Sciatic nerve (tissue), 2 donors: ENCODE measurements around the gene PCGF1. TPM values are rescaled to one million over a fixed set of nuclear protein-coding genes. Genes with fewer than 3 reads are reported as not detected.

Experiments
- ATAC-seq: fragments of 200-7000 bp; cut with Tn5 transposase; one replicate; pipeline ENCODE4 v1.9.1; 2020; ENCODE audit warnings: mild to moderate bottlenecking, moderate library complexity
- DNase-seq: peaks from one replicate; pipeline ENCODE4 v3.0.0-alpha.2; 2020; ENCODE audit warnings: low spot score
- intact Hi-C: fragments of 100-400 bp; cut with DNase I; formaldehyde crosslinking; loops from one replicate; pipeline ENCODE4 v1.14.2; 2022
- total RNA-seq: library from RNA; stranded (reverse); fragmentation: NEBNext Ultra II Directional; extraction: Animal tissue kit (Norgen Biotek cat#: 25700); gene quantifications from one replicate; pipeline ENCODE4 v1.2.1, GENCODE V29; 2021
- donor health status: DM: no; HTN: no; CAD: no.
- donor health status: DM: no; HTN: no; CAD: no.

Gene PCGF1
- total RNA-seq, 1 donor from 2014 or later = 13.7 TPM

GRCh38 chr2:74540291-74540690, 32.8 kb upstream of the PCGF1 start:
- ATAC-seq (peak; percentile 62), DNase-seq (no peak)
- intact Hi-C loops = no loop called here

- ATAC-seq (no peak), DNase-seq (no peak)
- intact Hi-C loops = no loop called here
Observed at GRCh38 chr2:74538881-74539339, 31.4 kb upstream of the PCGF1 start.

- DNase-seq = no peak
- ATAC-seq = no peak
- intact Hi-C loops = no loop called here
Observed at GRCh38 chr2:74537140-74537539, 29.6 kb upstream of the PCGF1 start.

- DNase-seq = no peak
- intact Hi-C loops = no loop called here
Observed at GRCh38 chr2:74536166-74536950, 28.9 kb upstream of the PCGF1 start.

GRCh38 chr2:74535440-74535965, 28.0 kb upstream of the PCGF1 start:
- ATAC-seq = no peak

More at GRCh38 chr2:74536166-74536950, 28.9 kb upstream of the PCGF1 start:
- ATAC-seq = no peak

GRCh38 chr2:74534411-74534810, 26.9 kb upstream of the PCGF1 start:
- intact Hi-C loops = no loop called here
- DNase-seq (no peak), ATAC-seq (no peak)

More at GRCh38 chr2:74535440-74535965, 28.0 kb upstream of the PCGF1 start:
- no peak for DNase-seq
- intact Hi-C loops = no loop called here

GRCh38 chr2:74533464-74533863, 26.0 kb upstream of the PCGF1 start:
- DNase-seq (no peak), ATAC-seq (no peak)
- intact Hi-C loops = no loop called here

- ATAC-seq (no peak), DNase-seq (no peak)
- intact Hi-C loops = no loop called here
Observed at GRCh38 chr2:74532222-74532621, 24.7 kb upstream of the PCGF1 start.

GRCh38 chr2:74531666-74532065, 24.2 kb upstream of the PCGF1 start:
- intact Hi-C loops = no loop called here

GRCh38 chr2:74530239-74531187, 23.0 kb upstream of the PCGF1 start:
- DNase-seq (peak; percentile 74), ATAC-seq (peak; percentile 11)
- intact Hi-C loops = no loop called here

More at GRCh38 chr2:74531666-74532065, 24.2 kb upstream of the PCGF1 start:
- ATAC-seq = no peak
- DNase-seq = no peak

- ATAC-seq = peak; percentile 98
- peak; percentile 99 for DNase-seq
- intact Hi-C loops = no loop called here
Observed at GRCh38 chr2:74529357-74530238, 22.1 kb upstream of the PCGF1 start, which contains the start of the genes AUP1 and HTRA2. AUP1 (minus strand) TSS chr2:74529706; CDS start chr2:74529629, 77 bp downstream. HTRA2 (plus strand) TSS chr2:74529933; CDS start chr2:74530007, 74 bp downstream.

- ATAC-seq (peak; percentile 3), DNase-seq (no peak)
- intact Hi-C loops = no loop called here
Observed at GRCh38 chr2:74528600-74529356, 21.3 kb upstream of the PCGF1 start.

- intact Hi-C loops = no loop called here
- no peak for DNase-seq
- ATAC-seq = no peak
Observed at GRCh38 chr2:74527741-74528140, 20.2 kb upstream of the PCGF1 start.

- intact Hi-C loops = no loop called here
- no peak for DNase-seq
- no peak for ATAC-seq
Observed at GRCh38 chr2:74526649-74527230, 19.2 kb upstream of the PCGF1 start.

GRCh38 chr2:74525717-74526648, 18.5 kb upstream of the PCGF1 start, which contains the start of gene DQX1:
DQX1 (minus strand) TSS chr2:74526231; CDS start chr2:74525729, 502 bp downstream.
- ATAC-seq = no peak
- intact Hi-C loops = no loop called here

More at GRCh38 chr2:74525717-74526648, 18.5 kb upstream of the PCGF1 start, which contains the start of gene DQX1:
- DNase-seq = no peak
